Endothelial cell (in vitro differentiated cells): ENCODE data around the gene NRCAM. TPM values are rescaled to one million over a fixed set of nuclear protein-coding genes. Genes with fewer than 3 reads are reported as not detected.

Source experiments
- DNase-seq: peaks from one replicate; pipeline ENCODE4 v3.0.0; 2021; ENCODE audit warnings: low spot score
- H3K27ac Mint-ChIP-seq: one replicate; pipeline ENCODE4 v1.8.0; 2021; ENCODE audit warnings: mixed read lengths, inconsistent platforms; ENCODE audit not compliant: unreplicated experiment
- H3K27me3 Mint-ChIP-seq: one replicate; pipeline ENCODE4 v1.8.0; 2021; ENCODE audit warnings: mild to moderate bottlenecking, moderate library complexity, mixed read lengths, inconsistent platforms; ENCODE audit not compliant: unreplicated experiment
- H3K36me3 Mint-ChIP-seq: one replicate; pipeline ENCODE4 v1.8.0; 2021; ENCODE audit warnings: mild to moderate bottlenecking, low read depth, mixed read lengths, inconsistent platforms; ENCODE audit not compliant: unreplicated experiment
- H3K4me1 Mint-ChIP-seq: one replicate; pipeline ENCODE4 v1.8.0; 2021; ENCODE audit warnings: mild to moderate bottlenecking, mixed read lengths, inconsistent platforms; ENCODE audit not compliant: unreplicated experiment
- H3K4me3 Mint-ChIP-seq: one replicate; pipeline ENCODE4 v1.8.0; 2021; ENCODE audit warnings: mild to moderate bottlenecking, mixed read lengths, inconsistent platforms; ENCODE audit not compliant: unreplicated experiment
- H3K9me3 Mint-ChIP-seq: one replicate; pipeline ENCODE4 v1.8.0; 2021; ENCODE audit warnings: mixed read lengths, inconsistent platforms; ENCODE audit not compliant: unreplicated experiment
- total RNA-seq: library from RNA; stranded (reverse); fragmentation: NEBNext Ultra II Directional; extraction: Animal tissue kit (Norgen Biotek cat#: 25700); gene quantifications from one replicate; pipeline ENCODE4 v1.2.1, GENCODE V29; 2021; ENCODE audit not compliant: unreplicated experiment
- TF ChIP-seq, protein P1 (sequence below): fragments of 200-600 bp; sonication (generic); IDR thresholded peaks from one replicate; pipeline ENCODE4 v1.5.0; 2021; ENCODE audit warnings: antibody characterized with exemption; ENCODE audit not compliant: unreplicated experiment

The NRCAM gene
- total RNA-seq, 1 donor from 2014 or later, result 2.2 TPM

DNA sequence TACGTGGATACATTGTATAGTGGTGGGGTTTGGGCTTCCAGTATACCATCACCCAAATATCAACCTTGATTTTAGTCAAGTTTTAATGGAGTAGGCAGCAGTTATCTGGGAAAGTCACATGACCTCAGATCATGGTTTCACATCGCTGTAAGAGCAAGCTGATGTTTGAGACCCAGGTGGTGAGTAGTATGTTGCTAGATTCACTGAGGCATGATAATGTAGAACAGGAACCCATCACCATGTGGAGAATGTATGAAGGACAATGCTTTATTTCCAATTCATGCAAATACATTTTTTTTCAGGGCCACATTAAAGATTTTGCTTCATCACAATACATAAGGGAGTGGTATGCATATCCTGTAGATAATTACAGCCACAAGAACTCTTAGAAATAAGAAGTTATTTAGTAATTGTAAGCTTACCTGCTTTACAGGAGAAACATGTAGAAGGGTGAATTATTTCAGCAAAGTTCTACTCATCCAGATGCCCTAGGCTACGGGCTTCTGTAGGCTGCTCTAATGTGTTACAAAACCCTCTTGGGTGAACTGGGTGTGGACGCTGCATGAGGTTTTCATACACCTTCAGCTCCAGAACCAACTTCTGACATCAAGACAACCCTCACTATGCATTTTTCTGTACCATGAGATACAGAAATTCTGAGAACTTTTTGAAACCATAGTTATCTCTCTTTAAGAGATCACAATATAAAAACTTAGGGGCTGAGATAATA lies 298.5 kb downstream of the NRCAM start:
- TF ChIP-seq, protein P1, sequence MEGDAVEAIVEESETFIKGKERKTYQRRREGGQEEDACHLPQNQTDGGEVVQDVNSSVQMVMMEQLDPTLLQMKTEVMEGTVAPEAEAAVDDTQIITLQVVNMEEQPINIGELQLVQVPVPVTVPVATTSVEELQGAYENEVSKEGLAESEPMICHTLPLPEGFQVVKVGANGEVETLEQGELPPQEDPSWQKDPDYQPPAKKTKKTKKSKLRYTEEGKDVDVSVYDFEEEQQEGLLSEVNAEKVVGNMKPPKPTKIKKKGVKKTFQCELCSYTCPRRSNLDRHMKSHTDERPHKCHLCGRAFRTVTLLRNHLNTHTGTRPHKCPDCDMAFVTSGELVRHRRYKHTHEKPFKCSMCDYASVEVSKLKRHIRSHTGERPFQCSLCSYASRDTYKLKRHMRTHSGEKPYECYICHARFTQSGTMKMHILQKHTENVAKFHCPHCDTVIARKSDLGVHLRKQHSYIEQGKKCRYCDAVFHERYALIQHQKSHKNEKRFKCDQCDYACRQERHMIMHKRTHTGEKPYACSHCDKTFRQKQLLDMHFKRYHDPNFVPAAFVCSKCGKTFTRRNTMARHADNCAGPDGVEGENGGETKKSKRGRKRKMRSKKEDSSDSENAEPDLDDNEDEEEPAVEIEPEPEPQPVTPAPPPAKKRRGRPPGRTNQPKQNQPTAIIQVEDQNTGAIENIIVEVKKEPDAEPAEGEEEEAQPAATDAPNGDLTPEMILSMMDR, result no peak
- no peak overlapping the region for H3K4me3 Mint-ChIP-seq
- H3K27ac Mint-ChIP-seq, result no peak overlapping the region
- no peaks in the 10 kb centered on the region for H3K36me3 Mint-ChIP-seq
- H3K4me1 Mint-ChIP-seq, result no peaks in the 10 kb centered on the region
- DNase-seq, result no peak
- H3K27me3 Mint-ChIP-seq, result peaks cover 2% of the 10 kb centered on the region
- no peaks in the 10 kb centered on the region for H3K9me3 Mint-ChIP-seq

DNA sequence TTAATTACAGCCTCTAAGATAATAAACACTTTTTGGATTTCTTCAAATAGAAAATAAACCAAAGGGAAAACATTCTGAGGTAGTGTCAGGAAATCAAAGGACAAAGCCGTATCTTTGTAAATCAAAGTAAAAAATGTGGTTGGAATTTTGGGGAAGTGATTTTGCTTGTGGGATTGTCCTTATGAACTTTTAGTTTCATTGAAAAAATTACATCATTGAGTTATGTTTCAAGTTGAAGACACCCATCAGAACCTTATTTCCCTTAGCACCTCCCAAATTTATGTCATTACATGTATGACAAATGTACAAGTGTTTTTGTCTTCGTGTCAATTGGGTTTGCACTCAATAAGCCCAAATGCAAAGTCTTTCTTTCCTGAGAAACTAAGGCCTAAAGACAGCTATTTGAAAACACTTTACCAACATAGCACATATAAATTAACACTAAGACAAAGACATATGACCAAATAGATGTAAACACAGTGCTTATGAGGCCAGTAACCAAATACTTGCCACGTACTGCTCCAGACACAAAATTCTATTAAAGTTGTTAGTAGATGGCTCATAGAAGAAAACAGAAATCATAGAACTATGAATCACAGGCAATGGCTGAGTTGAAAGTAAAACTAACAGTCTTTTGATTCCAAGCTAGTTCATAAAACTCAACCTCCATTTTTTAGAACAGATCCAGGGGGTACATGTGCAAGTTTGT lies 299.2 kb downstream of the NRCAM start:
- TF ChIP-seq, protein P1, result no peak
- Mint-ChIP-seq H3K9me3 (no peaks in the 10 kb centered on the region), H3K27ac (no peak overlapping the region), H3K36me3 (no peaks in the 10 kb centered on the region), H3K27me3 (peaks cover 2% of the 10 kb centered on the region), H3K4me3 (no peak overlapping the region), H3K4me1 (no peaks in the 10 kb centered on the region)
- no peak for DNase-seq

DNA sequence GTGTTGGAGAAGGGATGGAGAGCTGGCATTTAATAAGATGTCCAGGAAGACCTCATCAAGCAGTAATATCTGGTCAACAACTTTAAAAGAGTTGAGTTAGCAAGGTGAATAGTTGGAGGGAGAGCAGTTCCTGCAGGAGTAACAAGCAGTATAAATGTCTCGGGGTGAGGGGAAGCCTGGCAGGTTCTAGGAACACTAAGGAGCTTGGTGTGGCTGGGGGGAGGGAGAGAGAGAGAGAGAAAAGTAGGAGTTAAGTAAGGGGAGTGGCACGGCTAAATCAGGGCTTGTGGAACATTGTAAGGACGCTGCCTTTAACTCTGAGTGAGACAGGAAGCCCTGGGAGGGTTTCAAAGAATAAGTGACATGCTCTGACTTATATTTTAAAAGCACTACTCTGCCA lies 304.0 kb downstream of the NRCAM start:
- TF ChIP-seq, protein P1, result no peak
- H3K9me3 Mint-ChIP-seq, result no peaks in the 10 kb centered on the region
- H3K27me3 Mint-ChIP-seq, result peaks cover 2% of the 10 kb centered on the region
- no peaks in the 10 kb centered on the region for H3K4me1 Mint-ChIP-seq
- H3K4me3 Mint-ChIP-seq, result no peak overlapping the region
- DNase-seq, result no peak
- H3K27ac Mint-ChIP-seq, result no peak overlapping the region
- H3K36me3 Mint-ChIP-seq, result no peaks in the 10 kb centered on the region

- H3K36me3 Mint-ChIP-seq, result no peaks in the 10 kb centered on the region
These were observed 306.3 kb downstream of the NRCAM start for GRCh38 chr7:108149908-108150307.

More at GRCh38 chr7:108149908-108150307, 306.3 kb downstream of the NRCAM start:
- DNase-seq, result no peak
- TF ChIP-seq, protein P1, result no peak
- Mint-ChIP-seq H3K4me1 (no peaks in the 10 kb centered on the region), H3K27ac (no peak overlapping the region), H3K27me3 (no peaks in the 10 kb centered on the region), H3K9me3 (no peaks in the 10 kb centered on the region), H3K4me3 (no peak overlapping the region)
